Subcutaneous adipose tissue (tissue), 4 donors: Measurements from ENCODE around the gene WDR27. TPM values are rescaled to one million over a fixed set of nuclear protein-coding genes. Genes with fewer than 3 reads are reported as not detected.

Source experiments
- CTCF ChIP-seq: fragments of 450-650 bp; IDR thresholded peaks from one replicate; pipeline ENCODE4 v1.5.1; 2016; ENCODE audit warnings: low read depth, mild to moderate bottlenecking, control low read depth, antibody characterized with exemption, moderate library complexity
- total RNA-seq, 4 donors: library from RNA; depleted of rRNA; stranded (reverse); fragments of >200 nt; gene quantifications; one replicate each; pipeline ENCODE4 v1.1.0, GENCODE V29; 2016

The WDR27 gene
- total RNA-seq, 4 donors from 2014 or later, result 26.0 to 36.4 (median 31.3) TPM

- no peak for TF ChIP-seq CTCF
Observed at GRCh38 chr6:169530752-169531123, 171.1 kb downstream of the WDR27 start.

GRCh38 chr6:169529931-169530751 lies 171.7 kb downstream of the WDR27 start:
- TF ChIP-seq CTCF, result no peak

GRCh38 chr6:169528755-169529154 lies 173.1 kb downstream of the WDR27 start:
- no peak for TF ChIP-seq CTCF

GRCh38 chr6:169527306-169527705 lies 174.5 kb downstream of the WDR27 start:
- no peak for TF ChIP-seq CTCF

GRCh38 chr6:169521825-169522224 lies 180.0 kb downstream of the WDR27 start:
- TF ChIP-seq CTCF, result no peak

- no peak for TF ChIP-seq CTCF
Observed at GRCh38 chr6:169520104-169520503, 181.7 kb downstream of the WDR27 start.

GRCh38 chr6:169518451-169518850 lies 183.4 kb downstream of the WDR27 start:
- TF ChIP-seq CTCF, result no peak
